ENCODE results near the gene PPP2R5A.
A peak's percentile ranks its signal among the peaks of the same experiment; 100 is the strongest.
"Not testable (repeated sequence)": the region's sequence is repeated elsewhere in the genome, so short reads cannot be mapped to it uniquely, and the experiment has no call there.

PPP2R5A gene

DNA sequence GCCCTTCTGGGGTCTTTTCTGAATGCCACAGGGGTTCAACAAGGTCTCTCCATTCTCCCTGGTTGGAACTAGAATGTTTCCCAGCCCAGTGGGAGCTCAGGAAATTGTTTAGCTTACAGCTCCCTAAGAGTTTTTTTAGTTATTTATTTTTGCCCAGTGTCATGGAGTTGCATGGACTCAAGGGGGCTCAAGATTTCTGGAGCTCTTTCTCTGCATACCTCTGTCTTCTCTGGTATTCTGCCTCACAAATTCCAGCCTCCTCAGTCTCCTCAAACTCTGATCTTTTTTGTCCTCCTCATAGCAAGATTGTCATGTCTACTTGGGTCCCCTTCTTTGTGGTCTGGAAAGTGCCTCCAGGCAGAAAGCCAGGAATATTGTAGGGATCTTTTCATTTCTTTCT is 15.9 kb upstream of the PPP2R5A start:
- DNase-seq: peak; percentile 22

GRCh38 chr1:212270564-212270963 is 14.6 kb upstream of the PPP2R5A start:
- no peak for DNase-seq

DNA sequence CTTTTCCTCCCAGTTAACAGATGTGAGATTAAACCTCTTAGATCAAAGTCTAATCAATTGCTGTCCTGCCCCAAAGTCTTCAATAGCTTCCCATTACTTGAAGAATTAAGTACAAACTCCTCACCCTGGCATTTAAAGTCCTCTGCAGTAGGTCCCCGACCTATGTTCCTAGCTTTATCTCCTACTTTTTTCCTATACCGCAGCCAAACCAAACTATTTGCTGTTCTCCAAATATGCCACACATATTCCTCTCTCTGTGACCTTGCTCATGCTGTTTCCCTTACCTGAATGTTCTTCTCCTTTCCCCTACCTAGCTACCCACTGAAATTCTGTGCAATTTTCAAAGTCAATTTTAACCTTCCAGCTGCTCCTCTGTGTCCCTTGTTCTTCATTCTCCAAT is 14.0 kb upstream of the PPP2R5A start:
- no peak for DNase-seq

DNA sequence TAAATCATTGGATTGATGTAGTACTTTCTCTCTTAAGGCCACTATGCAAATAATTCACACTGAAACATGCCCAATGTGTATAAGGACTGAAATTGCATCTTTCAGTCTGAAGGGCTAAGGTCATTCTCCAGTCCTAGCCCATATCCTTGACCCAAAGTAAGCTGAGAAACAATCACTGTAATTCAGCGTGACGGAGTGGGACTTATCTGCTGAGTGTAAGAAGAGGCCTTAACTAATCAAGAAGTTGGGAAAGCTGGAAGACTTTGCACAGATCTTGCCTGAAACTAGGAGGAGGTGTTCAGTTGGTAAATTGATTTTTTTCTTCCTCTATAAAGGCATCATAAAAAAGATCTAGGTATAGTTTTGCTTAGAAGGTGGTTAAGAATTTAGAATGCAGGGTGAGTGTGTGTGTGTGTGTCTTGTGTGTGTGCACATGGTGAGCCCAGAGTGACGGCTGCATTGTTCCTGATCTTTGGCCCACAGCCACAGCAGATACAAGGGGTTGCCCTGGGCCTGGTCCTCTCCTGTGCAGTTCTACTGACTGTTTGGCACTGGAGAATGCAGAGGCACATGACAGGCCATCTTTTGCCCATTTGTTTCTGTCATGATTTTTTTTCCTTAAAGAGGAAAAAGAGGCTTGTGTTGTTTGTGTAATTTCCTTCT is 13.3 kb upstream of the PPP2R5A start:
- no peak for DNase-seq

- peak; percentile 75 for DNase-seq
These were observed 3.6 kb upstream of the PPP2R5A start for GRCh38 chr1:212281590-212281989.

DNA sequence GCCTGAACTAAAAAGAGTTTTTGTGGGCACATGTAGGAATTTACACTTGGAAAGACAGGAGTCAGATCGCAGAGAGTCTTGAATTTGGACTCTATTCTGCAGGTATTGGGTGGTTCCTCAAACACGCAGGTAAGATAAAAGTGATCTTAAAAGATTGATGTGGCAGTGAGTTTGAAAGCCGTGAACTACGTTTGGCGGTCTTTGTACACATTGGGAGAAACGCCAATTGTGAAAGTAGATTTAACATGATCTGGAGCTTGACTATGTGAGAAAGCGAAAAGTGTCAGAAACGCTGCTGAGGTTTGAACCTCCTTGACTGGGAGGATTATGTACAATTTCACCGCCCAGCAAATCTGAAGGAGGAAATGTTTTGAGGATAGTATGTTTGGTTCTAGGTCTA is 1.5 kb upstream of the PPP2R5A start:
- DNase-seq: no peak

DNA sequence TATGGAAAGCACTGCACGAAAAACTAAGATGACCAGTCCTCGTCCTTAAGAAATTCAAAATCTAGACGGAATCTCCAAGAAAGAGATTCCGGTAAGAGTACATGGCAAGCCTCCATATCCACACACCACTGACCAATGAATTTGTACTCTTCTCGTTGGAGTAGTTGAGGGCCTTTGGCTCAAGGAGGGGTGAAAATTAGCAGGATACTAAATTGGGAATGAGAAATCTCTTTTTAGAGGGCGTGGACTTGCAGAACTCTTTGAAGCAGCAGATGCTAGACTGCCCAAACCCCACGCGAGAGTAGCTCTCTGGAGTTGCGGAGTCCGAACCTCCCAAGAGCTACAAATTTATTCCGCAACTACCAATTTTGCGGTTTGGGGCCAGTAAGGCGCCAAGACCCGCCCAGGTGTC is 872 bp upstream of the PPP2R5A start:
- no peak for DNase-seq

- DNase-seq: peak; percentile 60
These were observed 710 bp downstream of the PPP2R5A start for GRCh38 chr1:212285685-212286555.

DNA sequence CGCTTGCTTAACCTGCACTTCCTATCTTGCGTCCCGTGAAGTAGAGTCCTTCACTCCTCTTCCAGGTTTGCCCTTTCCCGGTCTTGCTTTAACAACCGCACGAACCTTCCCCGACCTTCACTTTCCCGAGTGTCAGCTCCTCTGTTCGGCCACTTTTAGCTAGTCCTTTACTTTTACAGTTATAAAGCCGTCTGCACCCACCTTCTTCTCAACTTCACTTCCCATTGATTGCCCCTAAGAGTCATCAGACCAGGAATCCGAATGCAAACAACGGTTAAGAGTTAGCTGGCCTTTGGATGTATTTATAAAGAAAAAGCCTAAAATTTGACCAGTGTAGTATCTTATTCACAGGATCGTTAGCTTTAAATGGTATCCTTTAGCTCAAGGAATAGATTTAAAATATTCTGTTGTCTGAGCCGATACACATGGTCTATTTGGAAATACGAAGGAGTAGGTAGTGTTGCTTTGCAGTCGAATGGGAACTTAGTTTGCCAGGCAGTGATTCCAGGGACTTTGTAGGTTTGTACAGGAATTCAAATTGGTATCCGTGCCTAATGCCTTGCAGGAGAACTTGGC is 1.4 kb downstream of the PPP2R5A start:
- no peak for DNase-seq

DNA sequence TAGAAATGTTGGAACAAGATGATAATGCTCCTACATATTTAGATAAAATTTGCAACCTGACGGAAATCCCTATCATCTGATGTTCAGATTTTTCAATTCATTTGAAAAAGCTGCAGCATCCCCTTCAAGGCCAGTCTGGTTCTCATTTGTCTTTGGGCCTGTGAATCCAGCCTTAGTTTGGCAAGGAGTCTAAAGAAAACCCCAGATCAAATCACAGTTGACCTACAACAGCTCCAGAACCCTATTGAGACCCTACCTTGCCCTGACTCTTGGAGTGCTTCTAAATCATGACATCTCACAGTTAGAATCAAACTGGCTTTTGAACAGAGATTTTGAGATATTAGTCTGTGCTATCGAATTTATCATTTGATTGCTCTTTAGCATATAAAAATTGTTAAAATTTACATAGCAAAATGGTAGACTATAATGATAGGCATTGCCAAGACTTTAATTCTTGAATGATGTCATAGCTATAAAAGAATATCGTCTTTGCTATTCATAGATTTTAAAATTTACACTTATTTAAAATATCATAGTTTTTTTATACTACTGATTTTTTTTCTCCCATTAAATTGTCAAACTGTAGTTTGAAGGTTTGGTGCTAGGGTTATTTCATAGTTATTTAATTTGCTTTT is 2.2 kb downstream of the PPP2R5A start:
- no peak for DNase-seq

- not testable (repeated sequence) for DNase-seq
These were observed 2.8 kb downstream of the PPP2R5A start for GRCh38 chr1:212287995-212288394.

GRCh38 chr1:212288615-212289014 is 3.4 kb downstream of the PPP2R5A start:
- peak; percentile 83 for DNase-seq

GRCh38 chr1:212289262-212290077 is 4.3 kb downstream of the PPP2R5A start:
- DNase-seq: no peak

- DNase-seq: no peak
These were observed 5.4 kb downstream of the PPP2R5A start for GRCh38 chr1:212290608-212291007.

DNA sequence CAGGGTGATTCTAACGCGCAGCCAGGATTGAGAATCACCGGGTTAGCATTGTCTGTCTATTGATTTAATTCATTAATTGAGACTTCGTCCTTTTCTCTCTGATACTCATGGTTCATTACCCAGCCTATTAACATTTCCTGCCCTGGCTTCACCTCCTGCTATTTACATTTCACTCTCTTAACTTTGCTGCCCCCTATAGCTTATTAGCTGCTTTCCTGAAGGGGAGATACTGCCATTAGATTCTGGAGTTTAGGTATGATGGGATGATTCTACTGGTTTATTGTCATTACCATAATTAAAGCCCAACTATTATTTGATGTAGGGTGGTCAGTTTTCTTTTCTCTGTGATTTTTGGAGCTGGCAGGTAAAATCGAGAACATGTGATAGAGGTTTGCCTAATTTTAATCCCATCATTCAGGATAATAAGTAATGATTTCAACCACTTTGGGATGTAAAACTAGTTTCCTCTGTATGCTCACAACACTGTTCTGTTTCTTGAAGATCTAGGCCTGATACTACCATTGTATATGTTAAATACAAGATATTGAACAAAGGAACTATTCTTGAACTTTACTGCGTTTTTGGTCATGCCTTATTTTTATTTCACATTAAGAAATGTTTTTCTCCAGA is 6.4 kb downstream of the PPP2R5A start:
- peak; percentile 63 for DNase-seq

GRCh38 chr1:212292250-212293105 is 7.3 kb downstream of the PPP2R5A start:
- no peak for DNase-seq

GRCh38 chr1:212293579-212293978 is 8.4 kb downstream of the PPP2R5A start:
- peak; percentile 28 for DNase-seq

DNA sequence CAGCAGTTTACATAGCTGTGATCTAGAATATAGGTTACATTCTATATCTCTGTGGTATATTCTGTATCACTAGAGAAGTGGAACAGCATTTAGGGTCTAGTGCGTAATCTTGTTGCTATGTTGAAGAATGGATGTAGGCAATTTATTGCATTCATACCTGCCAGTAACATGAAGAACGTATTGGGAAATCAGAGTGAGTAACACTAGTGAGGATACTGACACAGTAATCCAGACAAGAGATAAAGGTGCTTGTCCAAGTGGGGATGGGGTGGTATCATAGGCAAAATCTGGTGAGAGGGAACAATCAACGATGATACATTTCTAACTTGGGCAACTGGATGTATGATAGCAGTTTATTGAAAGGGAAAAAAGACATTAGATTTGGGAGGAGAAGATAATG is 9.8 kb downstream of the PPP2R5A start:
- DNase-seq: no peak

DNA sequence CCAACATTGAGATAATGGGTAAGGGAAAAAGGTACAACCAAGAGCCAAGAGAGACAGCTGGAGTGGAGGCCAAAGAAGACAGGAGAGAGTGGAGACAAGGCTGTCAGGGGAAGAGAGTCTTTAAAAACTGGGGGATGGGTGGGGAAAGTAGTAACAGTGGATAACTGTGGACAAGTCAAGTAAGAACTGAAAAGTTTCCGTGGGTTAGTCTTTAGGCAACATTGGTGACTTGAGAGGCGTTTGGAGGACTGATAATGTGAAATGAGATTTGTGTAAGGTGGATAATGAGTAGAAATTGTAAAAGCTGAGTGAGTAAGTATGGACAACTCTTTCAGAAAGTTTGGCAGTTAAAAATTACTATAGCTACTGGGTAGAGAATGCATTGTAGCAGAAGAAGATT is 10.4 kb downstream of the PPP2R5A start:
- no peak for DNase-seq

DNA sequence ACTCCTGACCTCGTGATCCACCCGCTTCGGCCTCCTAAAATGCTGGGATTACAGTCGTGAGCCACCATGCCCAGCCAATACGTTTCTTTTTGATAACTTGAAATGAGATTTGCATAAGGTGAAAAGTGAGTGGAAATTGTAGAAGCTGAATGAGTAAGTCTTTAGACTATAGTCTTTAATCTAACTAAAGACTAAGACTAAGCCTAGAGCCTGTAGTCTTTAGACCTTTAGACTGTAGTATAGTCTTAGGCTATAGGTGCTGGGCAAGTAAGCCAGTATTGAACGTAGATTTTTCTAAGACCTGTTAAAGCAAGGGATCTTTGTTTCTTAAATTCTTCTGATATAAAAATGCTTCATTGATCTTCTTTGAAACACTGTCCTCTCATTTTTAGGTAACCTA is 12.1 kb downstream of the PPP2R5A start:
- no peak for DNase-seq

DNA sequence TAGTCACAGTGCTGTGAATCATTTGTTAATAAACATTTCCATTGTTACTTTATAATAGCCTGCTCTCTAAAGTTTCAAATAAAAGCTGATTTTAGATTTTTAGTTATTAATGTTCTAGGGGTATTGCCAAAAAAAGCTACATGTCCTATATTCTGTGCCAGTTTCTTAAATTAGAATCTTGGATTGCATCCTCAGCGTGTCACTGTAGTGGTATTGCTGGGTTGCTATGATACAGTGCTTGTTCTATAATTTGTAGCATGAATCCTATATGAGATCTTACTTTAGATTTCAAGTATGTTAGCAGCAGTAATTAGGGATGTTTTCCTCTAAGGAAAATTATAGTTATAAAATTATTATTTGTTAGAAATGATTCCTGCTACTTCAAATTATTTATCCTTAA is 16.4 kb downstream of the PPP2R5A start:
- peak; percentile 65 for DNase-seq

All from fibroblast of skin of scalp (primary cell).